Measurements from ENCODE around the gene ALAS1. TPM values are rescaled to one million over a fixed set of nuclear protein-coding genes. Genes with fewer than 3 reads are reported as not detected.

Gene ALAS1
- total and polyA plus RNA-seq, 2 of the 13 experiments (the other 11 are each of a cell fraction or from before 2014, with no cell fraction given): 36.0 to 43.2 TPM

- no peak for TF ChIP-seq ZSCAN5A (CRISPR knock-in tag; IDR thresholded peaks at IDR 0.05; ENCODE audit: borderline replicate concordance)
- TF ChIP-seq NR2F2 (IDR thresholded peaks at IDR 0.05; ENCODE audit: borderline replicate concordance, low read depth): no peak
- no peak for TF ChIP-seq ZNF430 (CRISPR knock-in tag; IDR thresholded peaks at IDR 0.05)
- TF ChIP-seq TAF1 (CRISPR knock-in tag; IDR thresholded peaks at IDR 0.05): no peak
Observed at GRCh38 chr3:52190294-52191074, 7.5 kb upstream of the ALAS1 start (continued).

GRCh38 chr3:52191663-52192062, 6.3 kb upstream of the ALAS1 start:
- ATAC-seq: no peak
- no peak for FAIRE-seq
- POLR2A ChIA-PET: interaction anchor here (1.6 kb wide), 1 partner anchor 10 kb away, joined by 3 read pairs; no protein-coding TSS in a partner anchor
- Histone ChIP-seq H3K4me3 (replicated peaks in 1 of 3; ENCODE audit: insufficient read depth in 1 of 3, low read depth in 2 of 3, low read length in 3 of 3) (no peak overlapping the region), H3K27ac (ENCODE audit: extremely low read length, insufficient read depth, low read length) (no peak overlapping the region), H3K9me3 (ENCODE audit: low read length) (no peaks in the 10 kb centered on the region), H3K4me1 (ENCODE audit: insufficient read depth, low read length) (peaks cover 51% of the 10 kb centered on the region), H3K4me2 (ENCODE audit: low read depth, low read length) (no peak overlapping the region), H3K27me3 (ENCODE audit: control insufficient read depth in 1 of 2, insufficient read depth in 2 of 2, low read length in 2 of 2) (peaks cover 0 to 8% of the 10 kb centered on the region in 2 experiments; a peak in 1 of 5 replicates), H4K20me1 (ENCODE audit: insufficient read depth, low read length) (no peaks in the 10 kb centered on the region), H3K79me2 (ENCODE audit: insufficient read depth, low read length) (no peaks in the 10 kb centered on the region), H3K9ac (ENCODE audit: insufficient read depth, low read depth, low read length) (no peak overlapping the region), H3K36me3 (replicated peaks in 1 of 2; ENCODE audit: control insufficient read depth in 1 of 2, insufficient read depth in 2 of 2, low read length in 2 of 2) (no peaks in the 10 kb centered on the region), H2AFZ (ENCODE audit: low read length) (no peak overlapping the region)
- BruUV-seq (replicated peaks): no TSS peak
- WGBS (ENCODE audit: low lambda C conversion rate): 23% methylated on average over 4 of the region's 4 CpGs
- in situ Hi-C loops (cut with HindIII; ENCODE audit: extremely low pct_ligation_motif_present, low pct_unique_long_range_greater_than_20kb): no loop called here
- CTCF ChIA-PET (ENCODE audit: low intra/inter-chr PET ratio, low total read pairs): no interaction called here
- intact Hi-C loops (cut with micrococcal nuclease; ENCODE audit: unreplicated experiment): no loop called here
- DNase-seq (ENCODE audit: low spot score): no peak
- no peak for TF ChIP-seq MEIS2 (CRISPR knock-in tag; IDR thresholded peaks at IDR 0.05)
- TF ChIP-seq, protein P1, sequence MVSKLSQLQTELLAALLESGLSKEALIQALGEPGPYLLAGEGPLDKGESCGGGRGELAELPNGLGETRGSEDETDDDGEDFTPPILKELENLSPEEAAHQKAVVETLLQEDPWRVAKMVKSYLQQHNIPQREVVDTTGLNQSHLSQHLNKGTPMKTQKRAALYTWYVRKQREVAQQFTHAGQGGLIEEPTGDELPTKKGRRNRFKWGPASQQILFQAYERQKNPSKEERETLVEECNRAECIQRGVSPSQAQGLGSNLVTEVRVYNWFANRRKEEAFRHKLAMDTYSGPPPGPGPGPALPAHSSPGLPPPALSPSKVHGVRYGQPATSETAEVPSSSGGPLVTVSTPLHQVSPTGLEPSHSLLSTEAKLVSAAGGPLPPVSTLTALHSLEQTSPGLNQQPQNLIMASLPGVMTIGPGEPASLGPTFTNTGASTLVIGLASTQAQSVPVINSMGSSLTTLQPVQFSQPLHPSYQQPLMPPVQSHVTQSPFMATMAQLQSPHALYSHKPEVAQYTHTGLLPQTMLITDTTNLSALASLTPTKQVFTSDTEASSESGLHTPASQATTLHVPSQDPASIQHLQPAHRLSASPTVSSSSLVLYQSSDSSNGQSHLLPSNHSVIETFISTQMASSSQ (IDR thresholded peaks at IDR 0.05; ENCODE audit: low read depth): no peak
- TF ChIP-seq, protein P1 (CRISPR knock-in tag; IDR thresholded peaks at IDR 0.05; ENCODE audit: borderline replicate concordance): no peak
- no peak for TF ChIP-seq HCFC1 (IDR thresholded peaks at IDR 0.05; ENCODE audit: low read depth, low read length)
- no peak for TF ChIP-seq ZNF776 (CRISPR knock-in tag; IDR thresholded peaks at IDR 0.05)
- TF ChIP-seq XRCC5 (optimal IDR thresholded peaks at IDR 0.05; ENCODE audit: low read length): no peak
- TF ChIP-seq ZNF879 (CRISPR knock-in tag; IDR thresholded peaks at IDR 0.05): no peak
- no peak for TF ChIP-seq DNMT3B (CRISPR knock-in tag; conservative IDR thresholded peaks at IDR 0.05)
- no peak for TF ChIP-seq CBFB (CRISPR knock-in tag; IDR thresholded peaks at IDR 0.05)

All from HepG2 (cell line).